Neutrophil (primary cell): ENCODE measurements around the gene DRICH1.

Source experiments
- H3K27ac ChIP-seq: fragments of 200-600 bp; sonication (generic); 2 replicates; pipeline ENCODE4 v1.5.1; 2016; ENCODE audit warnings: mild to moderate bottlenecking, moderate library complexity
- H3K27me3 ChIP-seq: fragments of 200-600 bp; sonication (generic); 2 replicates; pipeline ENCODE4 v1.6.0; 2016; ENCODE audit warnings: mild to moderate bottlenecking
- H3K36me3 ChIP-seq: fragments of 200-600 bp; sonication (generic); 2 replicates; pipeline ENCODE4 v1.5.1; 2017
- H3K4me1 ChIP-seq, 2 experiments: fragments of 200-600 bp in 1 of 2; sonication (generic) in 1 of 2; 1 replicate in 1 of 2; 2 replicates in 1 of 2; pipeline versions ENCODE4 v1.5.1 to v1.6.1; 2013 to 2016; ENCODE audit warnings: low read depth in 1 of 2, low read length in 1 of 2, mild to moderate bottlenecking in 1 of 2, moderate library complexity in 1 of 2; ENCODE audit not compliant: control insufficient read depth in 1 of 2, insufficient read depth in 1 of 2
- H3K4me3 ChIP-seq, 2 experiments: fragments of 200-600 bp in 1 of 2; sonication (generic) in 1 of 2; 1 replicate in 1 of 2; 2 replicates in 1 of 2; pipeline ENCODE4 v1.5.1; 2013 to 2016; ENCODE audit warnings: low read depth in 1 of 2, low read length in 1 of 2, mild to moderate bottlenecking in 1 of 2, moderate library complexity in 1 of 2
- H3K9me3 ChIP-seq: fragments of 200-600 bp; sonication (generic); 2 replicates; pipeline ENCODE4 v1.5.1; 2016
- TF ChIP-seq, protein P1 (sequence below): fragments of 200-600 bp; sonication (generic); IDR thresholded peaks from 2 replicates; pipeline ENCODE4 v1.5.1; 2016; ENCODE audit warnings: antibody characterized with exemption

Gene DRICH1

DNA sequence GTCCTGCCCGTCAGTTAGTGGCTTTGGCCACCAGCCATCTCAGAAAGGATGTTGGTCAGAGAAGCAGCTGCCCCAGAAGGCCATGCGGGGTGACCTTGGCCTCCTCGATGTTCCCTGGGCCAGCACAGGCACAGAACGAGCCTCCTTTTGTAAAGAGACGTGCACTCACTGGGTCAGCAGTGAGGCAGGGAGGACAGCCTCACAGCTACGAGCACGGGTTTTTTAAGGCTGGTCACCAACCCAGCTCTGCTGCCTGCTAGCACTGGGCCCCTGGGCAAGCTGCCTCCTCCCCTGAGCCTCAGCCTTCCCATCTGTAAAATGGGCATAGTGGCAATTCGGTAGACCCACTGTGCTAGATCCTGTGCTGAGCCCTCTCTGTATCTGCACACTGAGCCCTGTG, 62.8 kb downstream of the DRICH1 start:
- TF ChIP-seq, protein P1, sequence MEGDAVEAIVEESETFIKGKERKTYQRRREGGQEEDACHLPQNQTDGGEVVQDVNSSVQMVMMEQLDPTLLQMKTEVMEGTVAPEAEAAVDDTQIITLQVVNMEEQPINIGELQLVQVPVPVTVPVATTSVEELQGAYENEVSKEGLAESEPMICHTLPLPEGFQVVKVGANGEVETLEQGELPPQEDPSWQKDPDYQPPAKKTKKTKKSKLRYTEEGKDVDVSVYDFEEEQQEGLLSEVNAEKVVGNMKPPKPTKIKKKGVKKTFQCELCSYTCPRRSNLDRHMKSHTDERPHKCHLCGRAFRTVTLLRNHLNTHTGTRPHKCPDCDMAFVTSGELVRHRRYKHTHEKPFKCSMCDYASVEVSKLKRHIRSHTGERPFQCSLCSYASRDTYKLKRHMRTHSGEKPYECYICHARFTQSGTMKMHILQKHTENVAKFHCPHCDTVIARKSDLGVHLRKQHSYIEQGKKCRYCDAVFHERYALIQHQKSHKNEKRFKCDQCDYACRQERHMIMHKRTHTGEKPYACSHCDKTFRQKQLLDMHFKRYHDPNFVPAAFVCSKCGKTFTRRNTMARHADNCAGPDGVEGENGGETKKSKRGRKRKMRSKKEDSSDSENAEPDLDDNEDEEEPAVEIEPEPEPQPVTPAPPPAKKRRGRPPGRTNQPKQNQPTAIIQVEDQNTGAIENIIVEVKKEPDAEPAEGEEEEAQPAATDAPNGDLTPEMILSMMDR = no peak
- H3K4me1 ChIP-seq = peaks cover 5 to 13% of the 10 kb centered on the region in 2 experiments
- no peak overlapping the region for H3K4me3 ChIP-seq
- H3K36me3 ChIP-seq = no peaks in the 10 kb centered on the region
- no peaks in the 10 kb centered on the region for H3K9me3 ChIP-seq
- H3K27ac ChIP-seq = no peak overlapping the region
- H3K27me3 ChIP-seq = peaks cover 48% of the 10 kb centered on the region

GRCh38 chr22:23566705-23567475, 65.2 kb downstream of the DRICH1 start:
- Histone ChIP-seq H3K27me3 (peaks cover 57% of the 10 kb centered on the region), H3K4me3 (no peak overlapping the region), H3K9me3 (no peaks in the 10 kb centered on the region), H3K27ac (no peak overlapping the region), H3K36me3 (no peaks in the 10 kb centered on the region), H3K4me1 (peaks cover 5 to 13% of the 10 kb centered on the region in 2 experiments)
- TF ChIP-seq, protein P1 = no peak

- peak overlapping the region in 1 of 2 experiments; percentile 31 for H3K4me3 ChIP-seq
- H3K27ac ChIP-seq = no peak overlapping the region
- H3K27me3 ChIP-seq = peaks cover 60% of the 10 kb centered on the region
- H3K36me3 ChIP-seq = no peaks in the 10 kb centered on the region
- H3K9me3 ChIP-seq = no peaks in the 10 kb centered on the region
- TF ChIP-seq, protein P1 = no peak
- peaks cover 5 to 13% of the 10 kb centered on the region in 2 experiments for H3K4me1 ChIP-seq
Observed at GRCh38 chr22:23565915-23566704, 66.0 kb downstream of the DRICH1 start.

GRCh38 chr22:23565305-23565914, 66.7 kb downstream of the DRICH1 start:
- peaks cover 5 to 13% of the 10 kb centered on the region in 2 experiments for H3K4me1 ChIP-seq
- no peaks in the 10 kb centered on the region for H3K9me3 ChIP-seq
- H3K27ac ChIP-seq = no peak overlapping the region
- H3K4me3 ChIP-seq = peak overlapping the region in 1 of 2 experiments; percentile 31
- peaks cover 63% of the 10 kb centered on the region for H3K27me3 ChIP-seq
- TF ChIP-seq, protein P1 = no peak
- no peaks in the 10 kb centered on the region for H3K36me3 ChIP-seq

DNA sequence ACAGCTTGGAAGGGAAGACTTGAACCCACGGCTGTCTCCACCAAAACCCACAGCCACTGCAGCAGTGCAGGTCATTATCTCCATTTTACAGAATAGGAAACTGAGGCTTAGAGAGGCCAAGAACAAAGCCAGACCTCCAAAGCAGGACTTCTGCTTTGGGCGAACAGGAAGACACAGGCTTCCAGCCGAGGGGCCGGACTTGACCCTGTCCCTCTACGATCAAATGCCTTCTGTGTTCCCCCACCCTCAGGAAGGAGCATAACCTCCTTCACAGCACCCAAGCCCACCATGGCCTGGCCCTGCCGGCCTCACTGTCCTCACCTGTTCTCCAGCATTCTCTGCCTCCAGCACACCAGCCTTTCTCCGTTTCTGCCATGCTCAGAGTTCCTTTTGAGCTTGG, 67.8 kb downstream of the DRICH1 start:
- Histone ChIP-seq H3K27me3 (peaks cover 67% of the 10 kb centered on the region), H3K27ac (no peak overlapping the region), H3K9me3 (no peaks in the 10 kb centered on the region), H3K4me3 (no peak overlapping the region), H3K4me1 (peaks cover 5 to 13% of the 10 kb centered on the region in 2 experiments), H3K36me3 (no peaks in the 10 kb centered on the region)
- TF ChIP-seq, protein P1 = no peak
